Measurements from ENCODE around the gene TTC9B.

TTC9B gene

GRCh38 chr19:40217934-40218890 is at the start of gene TTC9B:
Gene TTC9B (minus strand): TSS chr19:40218384. CDS start chr19:40218381, 3 bp downstream.
- DNase-seq (ENCODE audit: low read depth in 3 of 3), result peak in 1 of 3 experiments; percentile 35

GRCh38 chr19:40267601-40267997 is 49.4 kb upstream of the TTC9B start:
- DNase-seq (ENCODE audit: low read depth in 3 of 3), result no peak

DNA sequence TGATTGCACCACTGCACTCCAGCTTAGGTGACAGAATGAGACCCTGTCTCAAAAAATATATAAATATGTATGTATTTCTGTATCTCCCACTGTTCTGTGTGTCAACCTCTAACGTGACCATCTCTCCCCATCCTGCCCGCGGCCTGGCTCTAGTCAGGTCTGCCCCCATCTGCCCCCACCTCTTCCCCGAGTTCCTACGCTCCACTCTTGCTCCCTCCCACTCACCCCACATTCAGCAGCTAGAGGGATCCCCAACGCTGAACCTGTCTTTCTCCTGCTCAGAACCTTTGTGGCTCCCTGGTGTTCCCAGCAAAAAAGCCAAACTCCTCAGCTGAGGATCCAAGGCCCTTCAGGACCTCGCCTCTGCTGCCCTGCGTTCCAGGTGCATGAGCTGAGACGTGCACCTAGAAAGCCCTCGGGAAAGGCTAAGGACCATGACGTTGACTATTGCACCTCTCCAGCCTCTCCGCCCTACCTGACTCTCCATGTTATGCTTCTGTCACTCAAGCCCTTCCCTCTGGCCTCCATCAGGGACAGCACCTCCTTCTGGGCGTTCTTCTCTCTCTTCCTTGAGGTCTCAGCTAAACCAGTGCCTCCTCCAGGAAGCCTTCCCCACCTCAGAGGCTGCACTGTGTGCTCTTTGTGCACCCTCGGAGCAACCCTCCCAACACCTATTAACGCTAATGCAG is 48.9 kb upstream of the TTC9B start:
- no peak for DNase-seq (ENCODE audit: low read depth in 3 of 3)

GRCh38 chr19:40266119-40266518 is 47.9 kb upstream of the TTC9B start:
- DNase-seq (ENCODE audit: low read depth in 3 of 3), result no peak

DNA sequence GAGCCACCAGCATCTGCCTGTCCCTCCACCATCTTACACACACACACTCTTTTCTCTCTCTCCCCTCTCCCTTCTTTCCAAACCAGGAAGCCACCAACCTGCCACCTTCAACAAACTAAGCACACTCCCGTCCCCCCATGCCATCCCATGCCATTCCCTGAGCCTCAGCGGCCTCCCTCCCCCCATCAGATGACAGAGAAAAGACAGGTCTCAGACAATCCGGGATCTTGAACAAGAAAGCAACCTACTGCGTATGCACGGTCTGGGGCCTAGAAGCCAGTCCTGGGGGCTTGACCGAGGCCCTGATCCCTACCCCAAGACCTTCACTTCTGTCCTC is 47.5 kb upstream of the TTC9B start:
- no peak for DNase-seq (ENCODE audit: low read depth in 3 of 3)

DNA sequence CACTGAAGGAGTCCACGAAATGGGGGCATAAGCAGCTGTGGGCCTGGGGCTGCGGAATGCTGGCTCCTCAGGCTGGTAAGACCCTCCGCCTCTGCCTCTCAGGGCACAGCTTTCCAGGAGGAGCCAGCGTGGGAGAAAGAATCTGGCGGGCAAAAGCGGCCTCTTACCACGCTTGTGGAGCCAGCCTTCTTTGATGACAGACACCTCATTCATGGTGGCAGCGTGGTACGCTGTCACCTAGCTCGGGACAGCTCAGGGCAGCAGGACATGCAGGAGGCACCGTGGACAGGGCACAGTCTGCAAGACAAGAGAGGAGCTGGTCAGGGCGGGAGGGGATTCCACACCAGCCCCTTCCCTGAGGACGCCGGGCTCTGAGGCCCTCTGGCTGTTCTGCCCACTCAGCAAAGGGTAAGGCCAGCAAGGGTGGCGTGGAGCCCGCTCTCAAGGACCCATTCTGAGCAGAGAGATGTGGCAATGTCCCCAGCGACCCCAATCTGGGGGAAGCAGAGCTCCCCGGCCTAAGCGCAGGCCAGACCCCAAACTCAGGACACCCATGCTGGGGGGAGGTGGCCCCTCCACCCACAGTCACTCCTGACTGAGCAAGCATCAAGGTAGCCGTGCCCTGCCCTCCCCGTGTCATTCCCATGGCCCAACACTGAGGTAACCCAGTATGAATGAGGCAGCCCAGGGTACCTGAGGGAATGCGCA is 47.0 kb upstream of the TTC9B start:
- DNase-seq (ENCODE audit: low read depth in 3 of 3), result no peak

DNA sequence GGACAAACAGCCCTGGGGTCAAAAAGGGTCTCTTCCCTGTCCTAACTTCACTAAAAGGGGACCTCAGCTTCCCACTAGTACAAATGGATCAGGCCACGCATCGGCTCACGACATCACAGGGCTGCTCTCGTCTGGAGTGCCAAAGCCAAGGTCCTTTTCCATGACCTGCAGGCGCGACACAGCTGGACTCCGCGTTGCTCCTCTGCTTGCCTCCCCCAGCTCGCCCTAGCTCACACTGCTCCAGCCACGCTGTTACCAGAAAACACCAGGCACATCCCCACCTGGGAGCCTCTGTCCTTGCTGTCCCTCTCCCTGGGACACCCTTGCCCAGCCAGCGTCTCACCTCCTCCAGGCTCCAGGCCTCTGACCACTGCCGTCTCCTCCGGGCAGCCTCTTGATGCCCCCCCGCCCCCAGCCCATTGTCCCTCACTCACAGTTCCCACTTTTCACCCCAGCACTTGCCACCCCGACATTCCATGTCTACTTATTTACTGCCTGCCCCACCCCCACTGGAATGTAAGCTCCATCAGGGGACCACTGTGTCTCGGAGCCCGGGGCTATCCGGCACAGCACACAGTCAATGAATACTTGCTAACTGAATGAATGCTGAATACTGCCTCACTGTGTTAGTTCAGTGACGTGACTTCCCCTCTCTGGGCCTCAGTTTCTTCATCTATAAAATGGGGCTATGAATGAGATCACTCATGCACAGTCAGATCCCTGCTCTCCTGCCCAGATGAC is 46.3 kb upstream of the TTC9B start:
- DNase-seq (ENCODE audit: low read depth in 3 of 3), result no peak

DNA sequence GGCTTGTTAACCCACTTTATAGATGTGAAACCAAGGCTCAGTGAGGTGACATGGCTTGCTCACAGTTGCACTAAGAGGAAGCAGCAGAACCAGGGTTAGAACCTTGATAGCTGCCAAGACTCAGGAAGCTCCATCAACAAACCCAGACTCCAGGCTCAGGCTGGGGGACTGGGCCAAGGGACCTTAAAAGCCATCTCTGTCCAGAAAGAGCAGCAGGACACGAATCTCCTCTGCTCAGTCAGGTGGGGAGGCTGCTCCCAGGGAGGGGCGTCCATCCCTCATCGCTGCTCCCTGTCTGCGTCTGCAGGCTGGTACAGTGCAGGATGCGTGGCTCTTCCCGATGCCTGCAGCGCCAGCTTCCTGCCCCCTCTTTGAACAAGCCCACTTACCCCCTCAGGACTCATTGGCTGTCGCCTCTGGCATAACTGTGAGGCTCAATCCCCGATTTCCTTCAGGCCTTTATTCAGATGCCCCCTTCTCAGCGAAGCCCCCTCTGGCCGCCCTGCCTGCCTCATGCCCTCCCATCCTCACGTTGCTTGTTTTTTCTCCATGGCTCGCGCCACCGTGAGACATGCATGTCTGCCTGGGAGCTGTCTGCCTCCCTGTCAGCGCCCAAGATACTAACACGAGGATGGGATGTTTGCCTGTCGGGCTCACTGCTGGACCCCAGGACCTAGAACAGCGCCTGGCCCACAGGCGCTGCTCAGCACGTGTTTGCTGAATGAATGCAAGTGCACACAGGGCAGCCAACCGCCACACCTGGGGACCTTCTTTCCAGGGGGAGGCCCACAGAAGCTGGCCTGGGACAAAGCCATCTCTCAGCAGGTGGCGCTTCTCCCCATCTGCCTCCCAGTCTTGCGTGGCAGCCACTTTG is 45.5 kb upstream of the TTC9B start:
- DNase-seq (ENCODE audit: low read depth in 3 of 3), result no peak

GRCh38 chr19:40262422-40262821 is 44.2 kb upstream of the TTC9B start:
- no peak for DNase-seq (ENCODE audit: low read depth in 3 of 3)

DNA sequence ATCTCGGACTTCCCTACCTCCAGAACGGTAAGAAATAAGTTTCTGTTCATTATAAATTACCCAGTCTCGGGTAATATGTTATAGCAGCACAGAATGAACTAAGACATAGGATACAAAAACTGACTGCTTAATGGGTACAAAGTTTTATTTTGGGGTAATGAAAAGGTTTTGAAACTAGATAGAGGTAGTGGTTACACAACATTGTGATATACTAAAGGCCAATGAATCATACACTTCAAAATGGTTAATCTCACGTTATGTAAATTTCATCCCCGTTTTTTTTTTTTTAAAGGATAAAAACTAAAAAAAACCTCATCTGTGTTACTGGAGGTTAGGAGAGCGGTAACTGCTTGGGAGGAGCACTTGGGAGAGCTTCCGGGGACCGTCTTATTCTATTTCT is 43.4 kb upstream of the TTC9B start:
- no peak for DNase-seq (ENCODE audit: low read depth in 3 of 3)

- DNase-seq (ENCODE audit: low read depth in 3 of 3), result no peak
Measured at GRCh38 chr19:40257096-40257517, 38.9 kb upstream of the TTC9B start.

- no peak for DNase-seq (ENCODE audit: low read depth in 3 of 3)
Measured at GRCh38 chr19:40256512-40256911, 38.3 kb upstream of the TTC9B start.

DNA sequence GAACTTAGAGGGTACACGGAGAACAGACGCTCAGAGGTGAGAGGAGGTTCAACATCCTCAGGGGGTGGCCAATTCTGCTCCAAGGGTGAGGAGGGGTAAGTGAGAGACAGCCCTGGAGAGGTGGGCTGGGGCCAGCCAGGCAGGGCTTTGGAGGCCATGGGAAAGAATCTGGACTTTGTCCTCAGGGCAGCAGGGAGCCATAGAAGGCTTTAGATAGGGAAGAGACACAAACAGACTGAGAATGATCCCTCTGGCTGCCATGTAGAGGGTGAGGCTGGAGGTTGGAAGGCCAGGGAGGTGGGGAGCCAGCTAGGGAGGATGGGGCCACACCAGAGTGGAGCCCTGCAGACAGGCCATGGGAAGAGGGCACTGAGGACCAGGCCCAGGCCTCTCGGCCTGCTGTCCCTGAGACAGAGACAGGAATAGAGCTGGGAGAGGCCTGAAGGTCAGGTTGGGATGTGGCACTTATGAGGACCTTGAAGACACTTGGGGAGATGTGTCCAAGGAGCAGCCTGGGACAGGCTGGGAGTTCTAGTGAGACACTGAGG is 37.5 kb upstream of the TTC9B start:
- DNase-seq (ENCODE audit: low read depth in 3 of 3), result no peak

- no peak for DNase-seq (ENCODE audit: low read depth in 3 of 3)
Measured at GRCh38 chr19:40254714-40255418, 36.7 kb upstream of the TTC9B start.

GRCh38 chr19:40253611-40254092 is 35.5 kb upstream of the TTC9B start:
- DNase-seq (ENCODE audit: low read depth in 3 of 3), result no peak

- no peak for DNase-seq (ENCODE audit: low read depth in 3 of 3)
Measured at GRCh38 chr19:40252395-40252794, 34.2 kb upstream of the TTC9B start.

DNA sequence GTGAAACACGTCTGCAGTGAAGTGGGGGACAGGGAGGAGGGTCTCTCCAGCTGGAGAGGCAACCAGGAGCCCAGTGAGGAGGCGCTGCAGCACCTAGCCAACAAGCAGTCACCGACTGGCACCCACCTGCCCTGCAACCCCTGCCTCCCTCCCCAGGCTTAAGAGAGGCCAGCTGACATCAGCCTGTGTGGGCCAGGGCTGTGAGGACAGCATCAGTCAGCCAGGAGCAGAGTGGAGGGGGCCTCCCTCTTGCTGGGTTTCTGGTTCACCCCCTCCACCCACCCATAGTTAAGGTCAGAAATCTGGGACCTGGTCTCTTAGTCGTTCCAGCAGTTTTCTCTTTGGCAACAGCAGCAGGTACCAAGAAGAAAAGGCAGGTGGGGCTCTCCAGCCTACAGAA is 33.8 kb upstream of the TTC9B start:
- DNase-seq (ENCODE audit: low read depth in 3 of 3), result no peak

DNA sequence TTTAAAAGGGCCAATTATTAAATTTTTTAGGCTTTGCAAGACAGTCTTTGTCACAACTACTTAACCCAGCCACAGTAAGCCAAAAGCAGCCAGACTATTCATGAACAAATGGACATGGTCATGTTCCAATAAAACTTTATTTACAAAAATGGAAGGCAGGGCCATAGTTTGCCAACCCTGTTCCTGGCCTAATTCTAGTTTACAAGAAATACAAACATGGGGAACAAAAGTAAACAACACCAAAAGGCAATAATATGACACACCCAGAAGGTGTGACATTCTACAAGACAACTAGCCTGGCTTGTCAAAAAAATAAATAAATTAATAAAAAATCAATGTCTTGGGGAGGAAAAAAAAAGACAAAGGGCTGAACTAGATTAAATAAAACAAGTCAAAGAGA is 33.1 kb upstream of the TTC9B start:
- no peak for DNase-seq (ENCODE audit: low read depth in 3 of 3)

- no peak for DNase-seq (ENCODE audit: low read depth in 3 of 3)
Measured at GRCh38 chr19:40249781-40250180, 31.6 kb upstream of the TTC9B start.

- DNase-seq (ENCODE audit: low read depth in 3 of 3), result no peak
Measured at GRCh38 chr19:40249201-40249600, 31.0 kb upstream of the TTC9B start.
